CD4-positive, alpha-beta memory T cell (primary cell): ENCODE data around the gene NRDE2. TPM values are rescaled to one million over a fixed set of nuclear protein-coding genes. Genes with fewer than 3 reads are reported as not detected.

Source experiments
- CTCF ChIA-PET: fragments of 350-600 bp; sonication (Branson Sonifier 250); formaldehyde crosslinking; loops from one replicate; lab custom pipeline; 2021; ENCODE audit warnings: inconsistent platforms; ENCODE audit not compliant: partially characterized antibody; lab: Charles Lee
- POLR2A ChIA-PET: fragments of 350-600 bp; sonication (Branson Sonifier 250); formaldehyde crosslinking; loops from one replicate; lab custom pipeline; 2021; ENCODE audit not compliant: partially characterized antibody; lab: Charles Lee
- DNase-seq, 5 donors: peaks; one replicate each; pipeline versions ENCODE4 v3.0.0 to v3.0.0-alpha.2; 2020 to 2022; ENCODE audit warnings: mixed read lengths in 1 of 5
- H3K27ac ChIP-seq: one replicate; pipeline ENCODE4 v1.7.0; 2013; ENCODE audit warnings: low read depth, low read length
- H3K27me3 ChIP-seq: 2 replicates; pipeline ENCODE4 v1.7.0; 2013; ENCODE audit warnings: mild to moderate bottlenecking, low read length, moderate library complexity; ENCODE audit not compliant: insufficient read depth
- H3K36me3 ChIP-seq: 2 replicates; pipeline ENCODE4 v1.7.0; 2013; ENCODE audit warnings: mild to moderate bottlenecking, low read length, moderate library complexity; ENCODE audit not compliant: insufficient read depth
- H3K4me1 ChIP-seq: 2 replicates; pipeline ENCODE4 v1.7.0; 2013; ENCODE audit warnings: mild to moderate bottlenecking, low read length, moderate library complexity; ENCODE audit not compliant: insufficient read depth
- H3K4me3 ChIP-seq, 2 donors: one replicate each; pipeline ENCODE4 v1.7.0; 2013; ENCODE audit warnings: low read length in 2 of 2, mild to moderate bottlenecking in 1 of 2
- H3K9me3 ChIP-seq, 2 donors: one replicate each; pipeline ENCODE4 v1.7.0; 2013; ENCODE audit warnings: low read length in 2 of 2, control low read depth in 1 of 2; ENCODE audit not compliant: control insufficient read depth in 1 of 2
- H3K27ac Mint-ChIP-seq, 7 donors: one replicate each; pipeline ENCODE4 v1.8.0; 2020 to 2021; ENCODE audit warnings: mixed read lengths in 7 of 7, mild to moderate bottlenecking in 6 of 7, inconsistent platforms in 3 of 7, moderate library complexity in 3 of 7
- H3K27me3 Mint-ChIP-seq, 2 donors: one replicate each; pipeline ENCODE4 v1.8.0; 2020 to 2021; ENCODE audit warnings: mixed read lengths in 2 of 2
- H3K36me3 Mint-ChIP-seq, 2 donors: one replicate each; pipeline ENCODE4 v1.8.0; 2020 to 2021; ENCODE audit warnings: mixed read lengths in 2 of 2, inconsistent platforms in 1 of 2, mild to moderate bottlenecking in 1 of 2
- H3K4me1 Mint-ChIP-seq, 4 donors: one replicate each; pipeline ENCODE4 v1.8.0; 2020 to 2021; ENCODE audit warnings: mixed read lengths in 4 of 4, mild to moderate bottlenecking in 1 of 4
- H3K4me3 Mint-ChIP-seq, 8 donors: one replicate each; pipeline ENCODE4 v1.8.0; 2020 to 2021; ENCODE audit warnings: mixed read lengths in 8 of 8, mild to moderate bottlenecking in 7 of 8, moderate library complexity in 6 of 8, inconsistent platforms in 3 of 8
- H3K9me3 Mint-ChIP-seq, 8 donors: one replicate each; pipeline ENCODE4 v1.8.0; 2020 to 2021; ENCODE audit warnings: mixed read lengths in 8 of 8, mild to moderate bottlenecking in 5 of 8, inconsistent platforms in 3 of 8, moderate library complexity in 1 of 8
- intact Hi-C: fragments of 100-400 bp; cut with micrococcal nuclease; formaldehyde crosslinking; loops from one replicate; pipeline ENCODE4 v1.15.1; 2023
- polyA plus RNA-seq, 2 donors: library from polyadenylated mRNA; unstranded; fragments of 300-500 nt; fragmentation: Illumina TruSeq; gene quantifications; one replicate each; pipeline ENCODE4 v1.2.3, GENCODE V29; 2021
- total RNA-seq, 2 experiments: library from RNA; stranded (reverse); gene quantifications; one replicate each; pipeline ENCODE4 v1.2.3, GENCODE V29; 2021

Gene NRDE2
- total and polyA plus RNA-seq, 4 experiments from 2014 or later = 4.4 to 32.6 (median 18.5) TPM

DNA sequence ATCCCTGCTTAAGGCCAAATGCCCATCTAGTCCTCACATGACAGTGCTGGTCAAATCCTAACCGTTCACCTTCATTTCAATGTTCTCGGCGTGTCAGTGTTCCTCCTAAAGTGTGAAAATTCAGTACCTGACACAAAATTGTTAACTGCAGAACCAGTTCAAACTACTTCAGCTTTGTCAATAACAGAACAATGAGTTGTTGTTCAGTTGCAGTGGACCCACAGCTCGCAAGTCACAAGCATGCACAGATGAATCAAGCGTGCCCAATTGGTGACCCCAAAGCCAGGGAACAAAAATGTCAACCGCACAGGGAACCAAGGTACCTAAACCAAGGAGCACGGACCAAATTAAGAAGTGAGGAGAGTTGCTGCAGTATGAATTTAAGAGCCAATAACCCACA is 23.2 kb downstream of the NRDE2 start:
- H3K36me3 Mint-ChIP-seq = peaks cover 75 to 80% of the 10 kb centered on the region in 2 donors
- no peaks in the 10 kb centered on the region for H3K9me3 ChIP-seq

DNA sequence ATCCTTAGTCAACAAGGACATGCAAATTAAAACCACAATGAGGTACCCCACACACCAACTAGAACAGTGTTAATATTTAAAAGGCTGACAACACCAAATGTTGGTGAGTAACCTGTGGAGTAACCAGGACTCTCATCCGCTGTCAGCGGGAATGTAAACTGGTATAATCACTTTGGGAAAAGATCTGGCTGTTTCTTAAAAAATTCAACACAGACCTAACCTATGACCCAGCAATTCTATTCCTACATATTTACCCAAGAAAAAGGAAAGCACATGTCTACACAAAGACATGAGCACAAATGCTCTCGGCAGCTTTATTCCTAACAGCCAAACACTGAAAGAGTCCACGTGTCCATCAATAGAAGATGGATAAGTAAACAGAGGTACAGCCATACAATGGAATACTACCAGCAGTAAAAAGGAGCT is 26.6 kb downstream of the NRDE2 start:
- Mint-ChIP-seq H3K27ac (no peak overlapping the region), H3K4me3 (no peak overlapping the region), H3K27me3 (no peaks in the 10 kb centered on the region), H3K4me1 (peaks cover 12 to 22% (median 15%) of the 10 kb centered on the region in 4 donors), H3K9me3 (peaks cover 0 to 2% (median 0%) of the 10 kb centered on the region in 8 donors), H3K36me3 (peaks cover 75 to 77% of the 10 kb centered on the region in 2 donors)
- intact Hi-C loops = no loop called here
- Histone ChIP-seq H3K4me1 (no peaks in the 10 kb centered on the region), H3K9me3 (no peaks in the 10 kb centered on the region), H3K27me3 (no peaks in the 10 kb centered on the region), H3K4me3 (no peak overlapping the region), H3K27ac (no peak overlapping the region), H3K36me3 (peaks cover 38% of the 10 kb centered on the region)
- DNase-seq = no peak
- POLR2A ChIA-PET = no interaction called here
- CTCF ChIA-PET = interaction anchor here (0.6 kb wide), 1 partner anchor 8 kb away, joined by 3 read pairs; no protein-coding TSS in a partner anchor

More for the DNA sequence above, 23.2 kb downstream of the NRDE2 start:
- Mint-ChIP-seq H3K9me3 (peaks cover 0 to 2% (median 0%) of the 10 kb centered on the region in 8 donors), H3K4me1 (peaks cover 0 to 6% (median under 1%) of the 10 kb centered on the region in 4 donors), H3K4me3 (no peak overlapping the region), H3K27ac (peak overlapping the region in 1 of 7 donors; percentile 25), H3K27me3 (no peaks in the 10 kb centered on the region)
- H3K4me1 ChIP-seq = no peaks in the 10 kb centered on the region
- intact Hi-C loops = no loop called here
- DNase-seq = no peak
- H3K36me3 ChIP-seq = peaks cover 41% of the 10 kb centered on the region
- H3K27ac ChIP-seq = no peak overlapping the region
- no peaks in the 10 kb centered on the region for H3K27me3 ChIP-seq
- CTCF ChIA-PET = no interaction called here
- H3K4me3 ChIP-seq = no peak overlapping the region
- POLR2A ChIA-PET = no interaction called here

DNA sequence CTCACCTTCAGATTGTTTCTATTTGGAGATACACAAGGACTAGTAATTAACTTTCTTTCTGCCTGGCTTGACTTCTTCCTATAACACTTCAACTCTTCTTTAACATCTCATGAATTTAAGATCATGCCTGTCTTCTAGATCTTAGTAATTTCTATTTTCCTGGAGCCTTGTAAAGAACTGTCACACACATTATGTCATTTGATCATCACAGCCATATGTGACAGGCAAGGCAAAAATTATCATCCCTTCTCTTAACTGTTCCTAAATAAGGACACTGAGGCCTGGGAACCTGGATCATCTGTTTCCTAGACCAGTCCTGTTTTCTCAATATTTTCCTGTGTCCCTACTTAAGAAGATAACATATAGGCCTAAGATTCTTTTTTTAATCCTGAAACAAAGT is 27.2 kb downstream of the NRDE2 start:
- peak overlapping the region in 2 of 7 donors; percentile 8 to 81 for H3K27ac Mint-ChIP-seq
- DNase-seq = no peak
- no peaks in the 10 kb centered on the region for H3K4me1 ChIP-seq
- H3K36me3 ChIP-seq = peaks cover 38% of the 10 kb centered on the region
- no peaks in the 10 kb centered on the region for H3K27me3 Mint-ChIP-seq
- CTCF ChIA-PET = no interaction called here
- H3K27me3 ChIP-seq = no peaks in the 10 kb centered on the region
- intact Hi-C loops = no loop called here
- POLR2A ChIA-PET = no interaction called here
- peaks cover 69 to 74% of the 10 kb centered on the region in 2 donors for H3K36me3 Mint-ChIP-seq
- H3K27ac ChIP-seq = no peak overlapping the region
- H3K4me3 Mint-ChIP-seq = no peak overlapping the region
- H3K9me3 ChIP-seq = no peaks in the 10 kb centered on the region
- no peak overlapping the region for H3K4me3 ChIP-seq
- peaks cover 12 to 22% (median 15%) of the 10 kb centered on the region in 4 donors for H3K4me1 Mint-ChIP-seq
- peaks cover 0 to 2% (median 0%) of the 10 kb centered on the region in 8 donors for H3K9me3 Mint-ChIP-seq

DNA sequence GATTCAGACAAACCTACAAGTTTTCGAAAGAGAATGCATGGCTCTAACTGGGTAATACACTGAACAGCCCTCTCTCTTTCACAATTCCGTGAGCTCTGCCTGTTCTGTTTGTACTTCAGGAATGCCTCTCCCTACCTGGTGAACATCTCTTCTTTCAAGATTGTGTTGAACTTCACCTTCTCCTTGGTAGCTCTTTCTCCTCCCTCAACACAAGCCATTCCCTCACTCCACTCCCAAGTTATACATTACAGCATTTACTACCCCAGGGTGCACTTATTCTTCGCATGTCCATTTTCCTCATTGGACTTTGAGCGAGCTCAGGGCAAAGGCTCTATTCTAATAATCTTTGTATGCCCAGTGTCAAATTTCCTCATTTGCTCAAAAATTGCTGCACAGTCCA is 28.3 kb downstream of the NRDE2 start:
- Histone ChIP-seq H3K9me3 (no peaks in the 10 kb centered on the region), H3K36me3 (peaks cover 30% of the 10 kb centered on the region), H3K27me3 (no peaks in the 10 kb centered on the region), H3K4me1 (no peaks in the 10 kb centered on the region), H3K4me3 (no peak overlapping the region), H3K27ac (no peak overlapping the region)
- intact Hi-C loops = no loop called here
- Mint-ChIP-seq H3K4me1 (peaks cover 11 to 22% (median 15%) of the 10 kb centered on the region in 4 donors), H3K9me3 (peaks cover 0 to 2% (median 0%) of the 10 kb centered on the region in 8 donors), H3K4me3 (no peak overlapping the region), H3K27me3 (no peaks in the 10 kb centered on the region), H3K36me3 (peaks cover 63 to 69% of the 10 kb centered on the region in 2 donors), H3K27ac (peak overlapping the region in 2 of 7 donors; percentile 42 to 57)
- no peak for DNase-seq
- CTCF ChIA-PET = interaction anchor here (0.5 kb wide), 1 partner anchor 857 kb away, joined by 3 read pairs; no protein-coding TSS in a partner anchor
- POLR2A ChIA-PET = no interaction called here

DNA sequence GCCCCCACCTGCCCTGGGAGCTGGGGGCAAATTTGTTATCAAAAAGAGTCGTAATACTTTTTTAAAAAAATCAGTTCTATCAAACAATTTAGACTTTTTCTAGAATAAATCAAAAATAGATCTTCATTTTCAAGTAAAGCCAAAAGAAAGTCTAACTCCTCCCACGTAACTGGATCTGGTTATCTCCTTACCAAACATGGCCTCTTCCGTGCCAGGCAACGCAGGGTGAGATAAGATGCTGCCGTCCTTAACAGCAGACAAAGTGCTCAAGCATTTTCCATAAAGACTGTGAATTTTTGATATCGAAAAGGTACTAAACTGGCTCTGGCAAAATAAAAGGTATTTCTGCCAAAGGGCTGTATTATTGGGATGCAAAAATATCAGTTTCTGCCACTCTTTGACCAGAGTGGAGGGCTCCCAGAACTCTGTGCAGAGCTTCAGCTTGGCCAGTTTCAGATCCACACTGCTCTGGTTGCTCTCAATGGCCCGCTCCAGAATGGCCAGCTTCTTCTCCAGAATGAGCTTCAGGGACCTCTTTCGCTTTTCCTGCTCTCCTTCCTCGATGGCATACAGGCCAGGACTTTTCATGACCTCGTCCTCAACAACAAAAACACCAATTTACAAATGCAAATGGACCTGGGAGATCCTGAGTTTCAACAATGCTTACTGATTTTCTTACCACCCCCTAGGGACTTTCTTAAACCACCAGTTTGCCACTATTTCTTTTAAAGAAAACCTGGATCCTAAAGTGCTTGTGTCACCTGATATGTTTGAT is 29.0 kb downstream of the NRDE2 start:
- Mint-ChIP-seq H3K27me3 (no peaks in the 10 kb centered on the region), H3K36me3 (peaks cover 59 to 66% of the 10 kb centered on the region in 2 donors), H3K4me3 (no peak overlapping the region), H3K27ac (peak overlapping the region in 1 of 7 donors; percentile 44), H3K4me1 (peaks cover 11 to 22% (median 15%) of the 10 kb centered on the region in 4 donors), H3K9me3 (peaks cover 0 to 2% (median 0%) of the 10 kb centered on the region in 8 donors)
- H3K36me3 ChIP-seq = peaks cover 23% of the 10 kb centered on the region
- H3K9me3 ChIP-seq = no peaks in the 10 kb centered on the region
- no peaks in the 10 kb centered on the region for H3K4me1 ChIP-seq
- DNase-seq = no peak
- H3K27me3 ChIP-seq = no peaks in the 10 kb centered on the region
- H3K27ac ChIP-seq = no peak overlapping the region
- ChIA-PET POLR2A (interaction anchor here (0.5 kb wide), 1 partner anchor 27 kb away, joined by 3 read pairs; no protein-coding TSS in a partner anchor), CTCF (interaction anchor here (0.5 to 2.8 kb wide), 3 partner anchors 395 to 858 kb away, joined by 3 to 42 read pairs (median 12); no protein-coding TSS in a partner anchor)
- intact Hi-C loops = no loop called here
- no peak overlapping the region for H3K4me3 ChIP-seq

DNA sequence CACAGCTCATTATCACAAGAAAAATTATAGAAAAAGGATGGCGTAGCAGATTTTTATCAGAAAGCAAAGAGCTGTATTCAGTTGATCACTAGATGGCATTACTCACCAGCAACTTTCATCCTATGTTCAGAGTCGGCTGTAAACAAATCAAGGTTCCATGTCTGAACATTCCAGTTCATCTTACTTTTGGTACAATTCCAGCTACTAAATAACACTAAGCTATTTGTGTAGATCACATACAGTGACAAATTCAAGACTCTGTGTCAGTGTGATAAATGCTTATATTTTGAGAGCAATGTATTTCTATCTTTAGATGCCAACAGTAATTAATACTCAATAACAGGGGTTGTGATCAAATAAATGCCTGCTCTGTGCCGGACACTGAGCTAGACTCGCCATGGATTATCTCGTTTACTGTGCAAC is 30.1 kb downstream of the NRDE2 start:
- no peak overlapping the region for H3K4me3 Mint-ChIP-seq
- peaks cover 56 to 66% of the 10 kb centered on the region in 2 donors for H3K36me3 Mint-ChIP-seq
- intact Hi-C loops = no loop called here
- no peak overlapping the region for H3K4me3 ChIP-seq
- no peaks in the 10 kb centered on the region for H3K27me3 ChIP-seq
- no peaks in the 10 kb centered on the region for H3K4me1 ChIP-seq
- peaks cover 19% of the 10 kb centered on the region for H3K36me3 ChIP-seq
- peaks cover 0 to 2% (median 0%) of the 10 kb centered on the region in 8 donors for H3K9me3 Mint-ChIP-seq
- CTCF ChIA-PET = interaction anchor here (1.0 to 2.8 kb wide), 7 partner anchors 13 to 458 kb away, joined by 3 to 42 read pairs (median 5); no protein-coding TSS in a partner anchor
- peaks cover 11 to 22% (median 15%) of the 10 kb centered on the region in 4 donors for H3K4me1 Mint-ChIP-seq
- H3K27me3 Mint-ChIP-seq = no peaks in the 10 kb centered on the region
- POLR2A ChIA-PET = interaction anchor here (0.5 kb wide), 1 partner anchor 28 kb away, joined by 3 read pairs; no protein-coding TSS in a partner anchor
- no peak overlapping the region for H3K27ac ChIP-seq
- peak overlapping the region in 4 of 7 donors; percentile 0 to 84 (median 48) for H3K27ac Mint-ChIP-seq
- no peaks in the 10 kb centered on the region for H3K9me3 ChIP-seq
- peak in 1 of 5 donors; percentile 18 for DNase-seq

DNA sequence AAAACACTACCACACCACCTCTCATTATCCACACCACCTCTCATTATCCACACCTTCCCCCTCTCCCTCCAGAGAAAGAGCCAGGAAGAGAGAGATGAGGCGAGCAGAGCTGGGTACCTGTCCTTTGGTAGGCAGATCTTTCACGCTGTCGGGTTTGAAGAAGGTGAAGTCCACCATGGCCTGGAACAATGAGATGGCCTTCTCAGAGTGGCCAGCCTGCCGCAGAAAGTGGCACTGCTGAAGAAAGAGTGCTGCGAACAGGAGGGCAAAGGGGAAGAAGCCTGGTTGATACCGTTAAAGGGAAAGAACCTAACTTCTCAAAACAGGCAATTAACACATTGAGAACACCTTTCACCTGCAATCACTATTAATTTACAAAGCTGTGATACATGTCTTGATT is 30.6 kb downstream of the NRDE2 start:
- peaks cover 10 to 22% (median 15%) of the 10 kb centered on the region in 4 donors for H3K4me1 Mint-ChIP-seq
- no peaks in the 10 kb centered on the region for H3K27me3 Mint-ChIP-seq
- Histone ChIP-seq H3K9me3 (no peaks in the 10 kb centered on the region), H3K4me1 (no peaks in the 10 kb centered on the region), H3K36me3 (peaks cover 22% of the 10 kb centered on the region), H3K27ac (no peak overlapping the region), H3K27me3 (no peaks in the 10 kb centered on the region), H3K4me3 (no peak overlapping the region)
- H3K27ac Mint-ChIP-seq = peak overlapping the region in 6 of 7 donors; percentile 56 to 86 (median 75)
- CTCF ChIA-PET = interaction anchor here (1.0 to 2.8 kb wide), 7 partner anchors 12 to 459 kb away, joined by 3 to 42 read pairs (median 5); no protein-coding TSS in a partner anchor
- no peak for DNase-seq
- no peak overlapping the region for H3K4me3 Mint-ChIP-seq
- intact Hi-C loops = no loop called here
- POLR2A ChIA-PET = no interaction called here
- peaks cover 0 to 2% (median 0%) of the 10 kb centered on the region in 8 donors for H3K9me3 Mint-ChIP-seq
- peaks cover 61 to 70% of the 10 kb centered on the region in 2 donors for H3K36me3 Mint-ChIP-seq
